GM12872 (cell line): ENCODE data around the gene TCF12.

Source experiments
- CTCF ChIP-seq: IDR thresholded peaks from 3 replicates; pipeline ENCODE4 v1.5.1; 2011; ENCODE audit warnings: low read depth, mild to moderate bottlenecking, low read length, moderate library complexity; ENCODE audit not compliant: insufficient read depth

TCF12 gene

GRCh38 chr15:57097246-57097645 is 178.8 kb downstream of the TCF12 start:
- TF ChIP-seq CTCF, result no peak

- TF ChIP-seq CTCF, result no peak
Measured at GRCh38 chr15:57098896-57099295, 180.5 kb downstream of the TCF12 start.

GRCh38 chr15:57100136-57100539 is 181.7 kb downstream of the TCF12 start:
- TF ChIP-seq CTCF, result 0 out of 3 replicates have a peak, but pooled peaks have one; percentile 1

- no peak for TF ChIP-seq CTCF
Measured at GRCh38 chr15:57102858-57103257, 184.4 kb downstream of the TCF12 start.

GRCh38 chr15:57108296-57108695 is 189.9 kb downstream of the TCF12 start:
- TF ChIP-seq CTCF, result no peak

GRCh38 chr15:57109005-57109404 is 190.6 kb downstream of the TCF12 start:
- no peak for TF ChIP-seq CTCF

GRCh38 chr15:57111002-57111401 is 192.6 kb downstream of the TCF12 start:
- TF ChIP-seq CTCF, result no peak

GRCh38 chr15:57112178-57112577 is 193.7 kb downstream of the TCF12 start:
- no peak for TF ChIP-seq CTCF
